HG03520 (cell line): ENCODE results near the gene GFI1B.
"Not testable (repeated sequence)": the region's sequence is repeated elsewhere in the genome, so short reads cannot be mapped to it uniquely, and the experiment has no call there.

Experiments used
- ATAC-seq: cut with Tn5 transposase; IDR thresholded peaks from one replicate; pipeline ENCODE4 v1.9.1; 2021; ENCODE audit warnings: mild to moderate bottlenecking, moderate library complexity; ENCODE audit not compliant: unreplicated experiment

Gene GFI1B

DNA sequence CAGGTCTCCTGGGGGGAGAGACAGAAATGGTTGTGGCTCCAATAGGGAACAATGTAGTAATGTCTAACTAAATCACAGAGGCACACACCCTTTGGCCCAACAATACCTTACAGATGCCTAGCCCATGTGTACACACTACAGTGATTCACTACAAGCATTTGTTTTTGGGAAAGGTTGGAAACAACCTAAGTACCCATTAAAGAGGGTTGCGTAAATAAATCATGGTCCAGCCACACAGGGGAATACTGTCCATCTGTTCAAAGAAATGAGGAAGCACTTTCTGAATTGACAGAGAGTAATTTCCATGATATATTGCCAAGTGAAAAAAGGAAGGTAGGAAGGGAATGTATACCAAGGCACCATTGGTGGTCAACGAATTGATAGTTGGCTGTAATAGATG is 30.3 kb downstream of the GFI1B start:
- no peak for ATAC-seq

DNA sequence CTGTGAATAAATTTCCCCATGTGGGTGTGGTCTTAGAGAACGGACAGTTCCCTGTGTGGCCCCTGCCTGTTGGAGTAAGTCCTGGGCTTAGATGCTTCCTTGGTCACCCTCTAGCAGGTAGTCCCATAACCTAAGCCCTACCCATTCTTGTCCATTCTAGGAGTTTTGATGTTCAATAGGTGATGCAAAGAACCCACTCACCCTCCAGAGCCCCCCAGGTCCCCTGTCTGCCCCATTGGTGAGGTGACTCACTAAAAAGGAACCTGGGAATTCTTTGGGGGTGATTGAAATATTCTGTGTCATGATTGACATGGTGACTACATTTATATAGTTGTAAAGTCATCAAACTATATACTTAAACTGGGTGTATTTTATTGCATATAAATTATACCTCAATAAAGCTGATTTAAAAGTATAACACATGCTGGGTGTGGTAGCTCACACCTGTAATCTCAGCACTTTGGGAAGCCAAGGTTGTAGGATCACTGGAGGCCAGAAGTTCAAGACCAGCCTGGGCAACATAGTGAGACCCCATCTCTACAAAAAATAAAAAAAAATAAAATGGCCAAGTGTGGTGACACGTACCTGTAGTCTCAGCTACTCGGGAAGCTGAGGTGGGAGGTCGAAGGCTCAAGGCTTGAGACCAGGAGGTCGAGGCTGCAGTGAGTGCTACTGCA is 31.6 kb downstream of the GFI1B start:
- no peak for ATAC-seq

DNA sequence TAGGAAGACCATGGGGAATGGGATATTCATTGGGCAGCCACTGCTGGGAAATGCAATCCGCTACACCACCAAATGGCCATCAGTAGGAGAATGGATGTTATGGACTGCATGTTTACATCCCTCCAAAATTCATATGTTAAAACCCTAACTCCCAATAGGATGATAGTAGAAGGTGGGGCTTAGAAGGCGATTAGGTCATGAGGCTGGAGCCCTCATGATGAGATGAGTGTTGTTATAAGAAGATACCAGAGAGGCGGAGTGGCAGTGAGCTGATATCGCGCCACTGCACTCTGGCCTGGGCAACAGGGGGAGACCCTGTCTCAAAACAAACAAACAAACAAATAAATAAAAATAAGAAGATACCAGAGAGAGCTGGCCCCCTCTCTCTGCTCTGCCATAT is 36.2 kb downstream of the GFI1B start:
- no peak for ATAC-seq

DNA sequence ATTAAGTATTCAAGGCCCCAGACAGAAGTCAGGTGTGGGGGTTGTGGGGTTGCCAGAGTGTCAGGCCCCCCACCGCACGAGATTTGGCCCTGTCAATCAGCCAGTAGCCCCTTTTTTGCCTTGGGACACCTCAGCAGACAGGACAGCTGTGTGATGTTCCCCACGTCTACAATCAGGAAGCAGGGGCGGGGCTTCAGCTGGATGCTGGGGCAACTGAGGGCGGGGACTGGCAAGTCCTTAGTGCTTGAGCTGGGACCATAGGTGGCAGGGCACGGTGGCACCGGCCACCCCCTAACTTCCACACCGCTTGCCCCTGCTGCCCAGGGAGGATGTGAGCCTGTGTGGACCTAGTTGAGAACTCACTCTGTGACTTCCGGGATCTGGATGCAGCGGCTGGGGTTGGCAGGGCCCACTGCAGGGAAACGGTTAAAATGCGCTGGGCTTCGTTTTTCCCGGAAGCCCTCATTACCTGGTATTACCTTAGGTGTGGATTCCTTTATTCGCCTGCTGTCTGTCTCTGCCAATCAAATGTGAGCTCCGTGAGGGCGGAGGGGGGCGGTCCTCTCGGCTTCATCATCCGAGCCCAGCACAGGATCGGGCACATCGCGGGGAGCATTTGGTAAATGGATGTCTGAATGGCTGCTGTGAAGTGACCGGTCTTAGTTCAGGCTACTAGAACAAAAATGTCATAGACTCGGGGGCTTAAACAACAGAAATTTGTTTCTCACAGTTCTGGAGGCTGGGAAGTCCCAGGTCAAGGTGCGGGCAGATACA is 44.8 kb downstream of the GFI1B start:
- ATAC-seq, result no peak

DNA sequence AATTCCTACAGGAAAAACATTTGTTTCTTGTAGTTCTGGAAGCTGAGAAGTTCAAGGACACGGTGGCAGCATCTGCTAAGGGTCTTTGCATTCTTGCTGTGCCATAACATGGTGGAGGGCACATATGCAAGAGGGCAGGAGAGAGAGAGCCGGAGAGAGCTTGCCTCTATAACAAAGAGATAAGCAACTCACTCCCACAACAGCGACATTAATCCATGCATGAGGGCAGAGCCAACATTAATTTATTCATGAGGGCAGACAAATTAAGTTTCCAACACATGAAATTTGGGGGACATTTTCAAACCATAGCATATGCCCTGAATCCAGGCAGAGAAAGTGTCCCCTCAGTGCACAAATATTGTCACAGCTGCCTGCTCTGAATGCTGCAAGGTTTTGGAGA is 47.9 kb downstream of the GFI1B start:
- no peak for ATAC-seq

DNA sequence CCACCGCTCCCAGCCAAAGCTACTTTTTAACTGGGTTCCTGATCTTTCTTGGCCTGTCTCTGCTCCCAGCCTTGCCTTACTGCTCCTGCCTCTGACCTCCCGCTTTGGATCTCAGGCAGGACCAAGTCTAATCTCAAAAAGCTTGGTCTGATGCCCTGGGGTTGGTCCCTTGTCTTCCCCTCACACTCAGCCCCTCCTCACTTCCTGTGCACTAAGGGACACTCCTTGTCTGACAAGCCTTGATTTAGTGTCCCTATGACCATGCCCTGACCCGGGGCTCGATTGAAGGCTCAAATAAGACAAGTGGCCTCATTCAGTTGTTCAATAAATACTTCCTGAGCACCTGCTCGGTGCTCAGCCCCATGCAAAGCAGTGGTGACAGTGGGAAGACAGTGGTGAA is 48.6 kb downstream of the GFI1B start:
- no peak for ATAC-seq

DNA sequence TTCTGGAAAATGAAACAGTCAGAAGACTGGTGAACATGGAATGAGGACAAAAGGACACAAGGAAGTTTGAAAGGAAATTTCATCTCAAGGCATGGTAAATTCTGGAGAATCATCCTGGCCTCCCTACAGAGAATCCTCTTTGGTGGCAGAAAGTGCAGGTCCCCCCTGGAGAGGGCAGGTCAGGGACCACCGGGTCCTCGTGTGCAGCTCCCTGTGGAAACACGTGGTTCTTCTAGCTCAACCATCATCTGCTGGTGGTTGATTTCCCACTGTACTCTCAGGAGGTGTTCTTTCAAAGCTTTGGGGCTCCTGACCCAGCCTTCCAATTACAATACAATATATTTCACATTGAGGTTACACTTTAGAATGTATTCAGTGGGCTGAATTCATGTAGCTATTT is 49.7 kb downstream of the GFI1B start:
- ATAC-seq, result no peak

DNA sequence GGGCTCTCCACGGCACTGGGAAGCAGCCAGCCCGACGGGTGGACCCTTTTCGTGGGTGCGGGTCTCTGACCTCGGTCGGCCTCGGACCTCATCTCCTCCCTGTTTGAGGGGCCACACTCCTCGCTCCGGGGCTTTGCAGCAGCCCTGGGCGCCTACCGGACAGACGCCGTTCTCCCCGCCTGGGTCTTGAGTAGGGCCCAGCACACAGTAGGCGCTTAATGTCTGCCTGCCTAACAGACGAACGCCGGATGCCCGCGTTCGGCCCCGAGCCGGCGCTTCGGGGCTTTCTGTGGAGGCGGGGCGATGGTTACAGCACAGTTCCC is 51.5 kb downstream of the GFI1B start:
- ATAC-seq, result no peak

DNA sequence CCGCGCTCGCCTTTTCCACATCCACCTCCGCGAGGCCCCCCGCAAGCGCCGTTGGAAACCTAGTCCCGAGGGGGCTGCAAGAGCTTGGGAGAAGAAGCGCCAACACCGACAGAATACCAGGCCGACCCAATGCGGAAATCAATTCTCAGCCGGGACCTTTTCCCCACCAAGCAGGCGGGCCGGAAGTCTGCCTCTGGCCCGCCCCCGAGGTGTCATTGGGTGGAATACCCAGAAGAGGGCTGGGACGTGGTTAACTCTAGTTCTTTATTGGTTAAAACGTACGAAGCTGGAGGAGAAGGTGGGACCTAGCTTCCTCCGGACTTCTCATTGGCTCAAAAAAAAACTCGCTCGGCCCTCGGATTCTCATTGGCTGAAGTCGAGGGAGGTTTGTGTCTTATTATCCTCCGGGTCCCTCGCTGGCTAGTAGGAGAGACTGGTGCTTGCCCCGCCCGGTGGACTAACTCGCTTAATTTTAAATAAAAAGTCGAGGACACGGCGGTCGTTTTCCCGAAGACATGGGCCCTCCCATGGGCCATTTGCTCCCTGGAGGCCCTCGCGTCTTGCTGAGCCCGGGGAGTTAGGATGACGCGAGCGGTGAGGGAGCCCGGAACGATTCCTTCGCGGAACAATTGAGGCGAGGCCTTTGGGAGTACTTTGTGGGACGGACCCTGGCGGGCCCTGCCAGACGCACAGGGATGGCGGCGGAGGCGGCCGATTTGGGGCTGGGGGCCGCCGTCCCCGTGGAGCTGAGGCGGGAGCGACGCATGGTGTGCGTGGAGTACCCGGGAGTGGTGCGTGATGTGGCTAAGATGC is 52.0 kb downstream of the GFI1B start, which contains the start of gene GTF3C5:
Gene GTF3C5 (plus strand): TSS at position 681 of the 813 bp plus-strand sequence. CDS start 15 bp downstream, at position 696.
- peak; percentile 97 for ATAC-seq

DNA sequence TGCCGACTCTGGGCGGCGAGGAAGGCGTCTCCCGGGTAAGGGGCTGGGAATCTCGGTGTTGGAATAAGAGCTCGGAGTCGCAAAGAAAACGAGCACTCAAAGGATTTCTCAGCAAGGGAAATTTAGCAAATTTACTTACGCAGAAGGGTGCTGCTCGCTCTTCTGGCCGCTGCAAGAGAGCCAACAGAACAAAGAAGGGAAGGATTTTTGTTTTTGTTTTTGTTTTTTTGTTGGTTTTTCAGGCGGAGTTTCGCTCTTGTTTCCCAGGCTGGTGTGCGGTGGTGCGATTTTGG is 52.6 kb downstream of the GFI1B start:
- ATAC-seq, result no peak

DNA sequence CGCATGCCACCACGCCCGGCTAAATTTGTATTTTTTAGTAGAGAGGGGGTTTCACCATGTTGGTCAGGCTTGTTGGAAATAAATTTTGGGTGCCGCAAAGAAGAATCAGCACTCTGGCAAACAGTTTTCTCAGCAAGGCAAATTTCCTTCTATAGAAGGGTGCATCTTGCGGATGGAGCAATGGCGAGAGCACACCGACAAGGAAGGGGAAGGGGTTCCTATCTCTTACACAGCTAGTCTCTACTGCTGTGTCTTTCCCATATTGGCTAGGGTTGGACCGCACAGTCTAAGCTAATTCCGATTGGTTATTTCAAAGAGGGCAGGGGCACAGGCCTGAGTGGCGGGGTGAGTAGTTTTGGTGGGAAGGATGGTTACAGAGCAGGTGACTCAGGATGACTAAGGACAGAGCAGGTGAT is 53.0 kb downstream of the GFI1B start:
- ATAC-seq, result no peak

DNA sequence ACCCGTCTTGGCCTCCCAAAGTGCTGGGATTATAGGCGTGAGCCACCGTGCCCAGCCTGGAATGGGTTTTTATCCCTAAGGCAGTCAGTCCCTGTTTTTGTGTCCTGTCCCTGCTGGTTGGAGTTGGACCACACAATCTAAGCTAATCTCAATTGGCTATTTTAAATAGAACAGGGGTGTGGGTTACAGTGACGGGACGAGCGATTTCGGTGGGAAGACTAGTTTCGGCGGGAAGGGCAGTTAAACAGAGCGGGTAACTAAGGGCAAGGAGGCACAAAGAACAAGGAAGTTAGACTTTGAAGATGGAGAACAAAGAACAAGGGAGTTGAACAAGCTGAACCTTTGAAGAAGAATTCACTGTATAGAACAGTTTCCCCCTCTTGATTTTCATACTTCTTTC is 53.7 kb downstream of the GFI1B start:
- no peak for ATAC-seq

DNA sequence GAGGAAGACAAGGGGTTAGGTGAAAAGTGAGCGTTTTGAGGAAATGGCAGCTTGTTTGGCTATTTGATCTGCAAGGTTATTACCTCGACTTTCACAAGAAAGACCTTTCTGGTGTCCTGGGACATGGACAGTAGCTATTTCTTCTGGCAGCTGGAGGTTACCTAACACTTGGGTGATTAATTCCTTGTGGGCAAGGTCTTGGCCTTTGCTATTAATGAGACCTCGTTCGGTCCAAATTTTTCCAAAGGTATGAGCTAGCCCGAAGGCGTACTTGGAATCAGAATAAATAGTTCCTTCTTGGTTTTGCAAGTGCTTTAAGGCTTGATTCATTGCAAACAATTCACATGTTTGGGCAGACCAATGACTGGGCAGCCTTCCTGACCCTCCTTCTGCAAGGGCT is 57.2 kb downstream of the GFI1B start:
- no peak for ATAC-seq

DNA sequence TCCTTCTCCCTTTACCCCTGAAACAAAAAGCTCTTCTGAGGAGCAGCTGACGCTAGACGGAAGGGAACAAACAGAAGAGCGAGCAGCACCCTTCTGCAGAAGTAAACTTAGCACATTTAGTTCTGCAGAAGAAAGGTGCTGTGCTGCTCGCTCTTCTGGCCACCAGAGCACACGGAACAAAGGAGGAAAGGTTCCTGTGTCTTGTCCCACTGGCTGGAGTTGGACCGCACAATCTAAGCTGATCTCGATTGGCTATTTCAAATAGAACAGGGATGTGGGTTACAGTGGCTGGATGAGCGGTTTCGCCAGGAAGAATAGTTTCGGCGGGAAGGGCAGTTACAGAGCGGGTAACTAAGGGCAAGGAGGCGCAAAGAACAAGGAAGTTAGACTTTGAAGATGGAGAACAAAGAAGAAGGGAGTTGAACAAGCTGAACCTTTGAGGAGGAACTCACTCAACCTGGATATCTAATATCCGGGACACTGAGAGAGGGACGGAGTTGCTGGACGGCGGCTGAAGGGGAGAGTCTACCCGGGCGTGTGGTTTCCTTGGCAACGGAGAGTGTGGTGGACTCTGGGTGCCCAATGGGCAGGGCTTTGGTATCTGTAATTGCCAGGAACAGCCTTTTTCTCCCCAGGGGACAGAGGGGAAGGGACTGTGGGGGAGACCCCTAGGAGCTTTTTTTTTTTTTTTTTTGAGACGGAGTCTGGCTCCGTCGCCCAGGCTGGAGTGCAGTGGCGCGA is 59.5 kb downstream of the GFI1B start:
- ATAC-seq, result no peak

DNA sequence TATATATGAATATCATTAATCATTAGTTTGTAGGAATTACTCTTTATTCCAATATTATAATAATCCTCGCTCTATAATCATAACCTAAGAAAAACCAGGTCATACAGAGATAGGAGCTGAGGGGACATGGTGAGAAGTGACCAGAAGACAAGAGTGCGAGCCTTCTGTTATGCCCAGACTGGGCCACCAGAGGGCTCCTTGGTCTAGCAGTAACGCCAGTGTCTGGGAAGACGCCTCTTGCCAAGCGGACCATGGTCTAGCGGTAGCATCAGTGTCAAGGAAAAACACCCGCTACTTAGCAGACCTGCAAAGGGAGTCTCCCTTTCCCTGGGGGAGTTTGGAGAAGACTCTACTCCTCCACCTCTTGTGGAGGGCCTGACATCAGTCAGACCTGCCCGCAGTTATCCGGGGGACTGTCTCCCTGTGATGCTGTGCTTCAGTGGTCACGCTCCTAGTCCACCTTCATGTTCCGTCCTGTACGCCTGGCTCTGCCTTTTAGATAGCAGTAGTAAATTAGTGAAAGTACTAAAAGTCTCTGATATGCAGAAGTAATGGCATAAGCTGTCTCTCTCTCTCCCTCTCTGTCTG is 62.5 kb downstream of the GFI1B start:
- not testable (repeated sequence) for ATAC-seq
